Measurements from ENCODE around the gene HHIPL1. TPM values are rescaled to one million over a fixed set of nuclear protein-coding genes. Genes with fewer than 3 reads are reported as not detected.

Gene HHIPL1
- 3.9 TPM in 2 replicates for total RNA-seq

- H3K4me3 ChIP-seq (ENCODE audit: low read depth, low read length) = peak within 1 kb of the TSS; percentile 36
- DNase-seq (ENCODE audit: low read depth) = peak; percentile 31
- TF ChIP-seq CTCF (IDR thresholded peaks at IDR 0.05; ENCODE audit: insufficient read depth, low read depth, low read length) = no peak
Observed at GRCh38 chr14:99644723-99645544, at the start of gene HHIPL1. Gene HHIPL1 (plus strand): TSS chr14:99645129. CDS start chr14:99645208, 79 bp downstream.

GRCh38 chr14:99595524-99595923 lies 49.4 kb upstream of the HHIPL1 start:
- no peak for DNase-seq (ENCODE audit: low read depth)
- no peak overlapping the region for H3K4me3 ChIP-seq (ENCODE audit: low read depth, low read length)
- TF ChIP-seq CTCF (IDR thresholded peaks at IDR 0.05; ENCODE audit: insufficient read depth, low read depth, low read length) = no peak

- no peak for TF ChIP-seq CTCF (IDR thresholded peaks at IDR 0.05; ENCODE audit: insufficient read depth, low read depth, low read length)
- no peak overlapping the region for H3K4me3 ChIP-seq (ENCODE audit: low read depth, low read length)
- DNase-seq (ENCODE audit: low read depth) = no peak
Observed at GRCh38 chr14:99596071-99596627, 48.8 kb upstream of the HHIPL1 start.

- no peak for DNase-seq (ENCODE audit: low read depth)
- no peak for TF ChIP-seq CTCF (IDR thresholded peaks at IDR 0.05; ENCODE audit: insufficient read depth, low read depth, low read length)
- no peak overlapping the region for H3K4me3 ChIP-seq (ENCODE audit: low read depth, low read length)
Observed at GRCh38 chr14:99596772-99597171, 48.2 kb upstream of the HHIPL1 start.

- peak; percentile 75 for DNase-seq (ENCODE audit: low read depth)
- H3K4me3 ChIP-seq (ENCODE audit: low read depth, low read length) = no peak overlapping the region
- no peak for TF ChIP-seq CTCF (IDR thresholded peaks at IDR 0.05; ENCODE audit: insufficient read depth, low read depth, low read length)
Observed at GRCh38 chr14:99597911-99598600, 46.9 kb upstream of the HHIPL1 start.

GRCh38 chr14:99598774-99599173 lies 46.2 kb upstream of the HHIPL1 start:
- DNase-seq (ENCODE audit: low read depth) = no peak
- no peak overlapping the region for H3K4me3 ChIP-seq (ENCODE audit: low read depth, low read length)

More at GRCh38 chr14:99598774-99599173, 46.2 kb upstream of the HHIPL1 start:
- TF ChIP-seq CTCF (IDR thresholded peaks at IDR 0.05; ENCODE audit: insufficient read depth, low read depth, low read length) = no peak

All from fibroblast of villous mesenchyme (primary cell).